GM12874 (cell line): ENCODE results near the gene PITPNM2.

Source experiments
- CTCF ChIP-seq: IDR thresholded peaks from 2 replicates; pipeline ENCODE4 v1.5.1; 2011; ENCODE audit warnings: low read depth, mild to moderate bottlenecking, control low read depth, low read length, moderate library complexity; ENCODE audit not compliant: insufficient read depth

The PITPNM2 gene

DNA sequence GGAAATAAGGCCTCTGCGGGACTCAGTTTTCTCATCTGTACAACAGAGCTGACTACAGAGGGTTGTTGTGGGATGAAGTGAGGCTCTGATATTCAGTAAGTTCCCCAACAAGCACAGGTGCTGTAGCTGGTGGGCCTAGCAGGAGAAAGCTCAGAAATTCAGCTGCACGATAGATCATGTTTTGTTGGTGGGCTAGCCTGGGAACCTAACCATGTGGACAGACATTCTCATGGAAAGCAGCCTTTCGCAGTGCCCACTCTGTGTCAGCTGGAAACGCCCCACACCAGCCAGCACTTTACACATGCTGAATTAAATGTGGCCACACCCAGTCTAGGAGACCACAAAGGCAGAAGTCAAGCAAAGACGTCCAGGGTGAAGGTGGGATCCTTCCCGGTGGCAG, 16.1 kb downstream of the PITPNM2 start:
- TF ChIP-seq CTCF = no peak

DNA sequence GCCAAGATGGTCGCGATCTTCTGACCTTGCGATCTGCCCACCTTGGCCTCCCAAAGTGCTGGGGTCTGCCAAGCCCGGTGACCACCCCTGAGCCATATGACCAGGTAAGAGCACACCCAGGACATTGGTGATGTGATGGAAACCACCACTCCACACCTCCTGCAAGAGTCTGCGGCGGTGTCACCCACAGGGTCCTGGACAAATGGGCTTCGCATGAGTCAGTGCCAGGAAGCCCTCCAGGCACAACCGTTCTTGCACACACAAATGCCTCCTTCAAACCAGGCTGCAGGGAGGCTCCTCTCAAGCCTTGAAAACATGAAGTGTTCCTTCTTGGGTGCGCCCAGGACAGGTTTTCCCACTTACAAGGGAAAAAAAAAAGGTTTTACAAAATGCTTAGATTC, 16.6 kb downstream of the PITPNM2 start:
- TF ChIP-seq CTCF = no peak

DNA sequence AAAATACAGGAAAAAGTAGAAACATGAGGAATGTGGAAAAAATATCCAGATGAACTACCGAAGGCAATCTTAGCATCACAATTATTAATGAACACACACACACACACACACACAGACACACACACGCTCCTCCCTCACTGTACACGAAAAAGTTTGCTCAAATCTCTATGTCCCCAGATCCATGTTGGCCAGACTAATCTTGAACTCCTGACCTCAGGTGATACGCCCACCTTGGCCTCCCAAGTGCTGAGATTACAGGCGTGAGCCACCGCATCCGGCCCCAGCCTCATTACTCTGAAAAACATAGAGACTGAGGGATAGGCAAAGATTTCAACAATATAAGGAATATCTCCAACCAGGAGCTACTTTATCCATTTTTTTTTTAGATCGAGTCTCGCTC, 17.2 kb downstream of the PITPNM2 start:
- no peak for TF ChIP-seq CTCF

DNA sequence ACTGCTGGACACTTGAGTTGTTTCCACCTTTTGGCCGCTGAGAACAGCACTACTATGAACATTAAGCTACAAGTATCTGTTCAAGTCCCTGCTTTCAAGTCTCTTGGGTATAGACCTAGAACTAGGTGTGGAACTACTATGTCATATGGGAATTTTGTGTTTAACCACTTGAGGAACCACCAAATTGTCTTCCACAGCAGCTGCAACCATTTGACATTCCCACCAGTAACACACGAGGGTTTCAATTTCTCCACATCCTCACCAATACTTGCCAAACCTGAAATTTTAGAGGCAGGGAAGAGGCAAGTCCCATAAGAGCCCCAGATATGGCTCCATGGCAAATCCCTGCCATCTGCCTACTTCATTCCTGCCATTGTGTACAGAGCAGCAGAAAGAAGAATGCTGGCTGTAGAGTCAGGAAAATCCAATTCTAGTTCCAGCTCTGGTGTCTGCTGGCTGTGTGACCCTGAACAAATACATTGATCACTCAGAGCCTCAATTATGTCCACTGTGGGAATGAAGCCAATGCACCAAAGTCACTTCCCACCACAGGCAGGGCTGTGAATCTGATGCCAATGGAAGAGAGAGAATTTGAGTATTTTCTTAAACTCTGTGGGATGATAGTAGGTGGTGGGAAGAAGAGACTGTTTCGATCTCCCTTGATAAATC, 17.8 kb downstream of the PITPNM2 start:
- TF ChIP-seq CTCF = no peak

DNA sequence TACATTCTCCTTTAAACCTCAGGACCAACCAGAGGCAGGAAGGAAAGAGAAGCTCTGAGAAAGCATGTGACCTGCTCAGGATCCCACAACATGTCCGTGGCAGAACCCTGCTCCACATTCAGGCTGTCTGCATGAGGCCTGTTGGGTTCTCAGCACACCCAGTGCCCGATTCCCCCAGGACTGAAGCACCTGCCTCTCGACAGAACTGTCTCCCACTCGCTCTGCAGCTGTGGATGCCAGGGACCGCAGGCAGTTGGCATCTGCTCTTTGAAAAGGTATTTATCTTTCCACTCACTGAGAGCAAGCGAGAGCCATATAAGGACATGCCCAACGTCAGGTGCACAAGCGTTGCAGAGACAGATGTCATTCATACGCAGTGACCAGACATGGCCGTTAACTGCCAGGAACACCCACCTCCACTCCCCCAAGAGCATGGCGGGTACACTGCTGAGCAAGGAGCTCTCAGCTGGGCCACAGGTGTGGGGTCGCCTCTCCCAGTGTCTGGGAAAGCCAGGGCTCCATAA, 18.9 kb downstream of the PITPNM2 start:
- no peak for TF ChIP-seq CTCF

- TF ChIP-seq CTCF = no peak
Observed at GRCh38 chr12:123131291-123131832, 19.5 kb downstream of the PITPNM2 start.

GRCh38 chr12:123129621-123130020, 21.3 kb downstream of the PITPNM2 start:
- no peak for TF ChIP-seq CTCF
